HepG2 (cell line): ENCODE data around the gene WDR91. TPM values are rescaled to one million over a fixed set of nuclear protein-coding genes. Genes with fewer than 3 reads are reported as not detected.

Source experiments
- GTF3A ChIP-seq: sonication (generic); formaldehyde crosslinking; conservative IDR thresholded peaks from 2 replicates; pipeline ENCODE4 v1.4.0; 2020; ENCODE audit warnings: mild to moderate bottlenecking, missing genetic modification reagents
- MEIS1 ChIP-seq: sonication (generic); formaldehyde crosslinking; IDR thresholded peaks from 2 replicates; pipeline ENCODE4 v1.9.0; 2021; ENCODE audit warnings: mild to moderate bottlenecking, missing genetic modification reagents, moderate library complexity, borderline replicate concordance
- NCOR1 ChIP-seq: fragments of 200-600 bp; sonication (generic); IDR thresholded peaks from 2 replicates; pipeline ENCODE4 v1.7.0; 2017; ENCODE audit warnings: antibody characterized with exemption, low read length, borderline replicate concordance
- NR2F1 ChIP-seq, 2 experiments: fragments of 450-650 bp in 1 of 2; formaldehyde crosslinking in 1 of 2; IDR thresholded peaks; 2 replicates each; pipeline versions ENCODE4 v1.5.0 to v1.6.1; 2016 to 2020; ENCODE audit warnings: mild to moderate bottlenecking in 1 of 2, missing compliant biosample characterization in 1 of 2, missing genetic modification reagents in 1 of 2, moderate library complexity in 1 of 2
- RFXANK ChIP-seq: IDR thresholded peaks from 2 replicates; pipeline ENCODE4 v1.6.1; 2016
- SMYD3 ChIP-seq: sonication (generic); formaldehyde crosslinking; IDR thresholded peaks from 2 replicates; pipeline ENCODE4 v1.8.1; 2023; ENCODE audit warnings: mild to moderate bottlenecking, missing genetic modification reagents
- ZNF121 ChIP-seq: sonication (generic); formaldehyde crosslinking; IDR thresholded peaks from 2 replicates; pipeline ENCODE4 v1.5.0; 2020; ENCODE audit warnings: mild to moderate bottlenecking, missing genetic modification reagents
- ZNF567 ChIP-seq: sonication (generic); formaldehyde crosslinking; IDR thresholded peaks from 2 replicates; pipeline ENCODE4 v1.8.1; 2023; ENCODE audit warnings: mild to moderate bottlenecking, missing genetic modification reagents, borderline replicate concordance
- ZNF678 ChIP-seq: sonication (generic); formaldehyde crosslinking; IDR thresholded peaks from 2 replicates; pipeline ENCODE4 v1.4.0; 2020; ENCODE audit warnings: mild to moderate bottlenecking, missing genetic modification reagents
- polyA plus RNA-seq, 8 experiments: library from polyadenylated mRNA; depleted of rRNA in 3 of 8; stranded (reverse) in 7 of 8; unstranded in 1 of 8; fragments of >200 nt; fragmentation: Illumina TruSeq in 4 of 8; extraction: Trizol in 4 of 8; gene quantifications; 2 replicates each; pipeline versions ENCODE4 v1.2.1 to v1.2.3, GENCODE V29; 2011 to 2016; ENCODE audit warnings: low read depth in 4 of 8, missing spikeins in 1 of 8, mixed read lengths in 1 of 8; ENCODE audit not compliant: insufficient read depth in 1 of 8
- total RNA-seq, 5 experiments: library from RNA; depleted of rRNA; stranded (reverse); fragments of >200 nt; fragmentation: Illumina TruSeq; extraction: Trizol; gene quantifications; 2 replicates each; pipeline ENCODE4 v1.2.3, GENCODE V29; 2016; ENCODE audit warnings: low read depth in 1 of 5
- TF ChIP-seq, protein P1 (sequence below): sonication (generic); formaldehyde crosslinking; IDR thresholded peaks from 2 replicates; pipeline ENCODE4 v1.8.0; 2022; ENCODE audit warnings: mild to moderate bottlenecking, missing genetic modification reagents, moderate library complexity
- TF ChIP-seq, protein P2 (sequence below): sonication (generic); formaldehyde crosslinking; IDR thresholded peaks from 2 replicates; pipeline ENCODE4 v1.4.0; 2020; ENCODE audit warnings: mild to moderate bottlenecking, missing genetic modification reagents
- TF ChIP-seq, protein P3 (sequence below): sonication (generic); formaldehyde crosslinking; IDR thresholded peaks from 2 replicates; pipeline ENCODE4 v1.4.0; 2020; ENCODE audit warnings: missing genetic modification reagents
- TF ChIP-seq, protein P4 (sequence below): sonication (generic); formaldehyde crosslinking; IDR thresholded peaks from 2 replicates; pipeline ENCODE4 v1.4.0; 2020; ENCODE audit warnings: missing genetic modification reagents
- TF ChIP-seq, protein P5 (sequence below): sonication (generic); formaldehyde crosslinking; IDR thresholded peaks from 2 replicates; pipeline ENCODE4 v1.9.0; 2021; ENCODE audit warnings: mild to moderate bottlenecking, missing genetic modification reagents

Gene WDR91
- total and polyA plus RNA-seq, 2 of the 13 experiments (the other 11 are each of a cell fraction or from before 2014, with no cell fraction given), result 11.6 to 12.1 TPM

DNA sequence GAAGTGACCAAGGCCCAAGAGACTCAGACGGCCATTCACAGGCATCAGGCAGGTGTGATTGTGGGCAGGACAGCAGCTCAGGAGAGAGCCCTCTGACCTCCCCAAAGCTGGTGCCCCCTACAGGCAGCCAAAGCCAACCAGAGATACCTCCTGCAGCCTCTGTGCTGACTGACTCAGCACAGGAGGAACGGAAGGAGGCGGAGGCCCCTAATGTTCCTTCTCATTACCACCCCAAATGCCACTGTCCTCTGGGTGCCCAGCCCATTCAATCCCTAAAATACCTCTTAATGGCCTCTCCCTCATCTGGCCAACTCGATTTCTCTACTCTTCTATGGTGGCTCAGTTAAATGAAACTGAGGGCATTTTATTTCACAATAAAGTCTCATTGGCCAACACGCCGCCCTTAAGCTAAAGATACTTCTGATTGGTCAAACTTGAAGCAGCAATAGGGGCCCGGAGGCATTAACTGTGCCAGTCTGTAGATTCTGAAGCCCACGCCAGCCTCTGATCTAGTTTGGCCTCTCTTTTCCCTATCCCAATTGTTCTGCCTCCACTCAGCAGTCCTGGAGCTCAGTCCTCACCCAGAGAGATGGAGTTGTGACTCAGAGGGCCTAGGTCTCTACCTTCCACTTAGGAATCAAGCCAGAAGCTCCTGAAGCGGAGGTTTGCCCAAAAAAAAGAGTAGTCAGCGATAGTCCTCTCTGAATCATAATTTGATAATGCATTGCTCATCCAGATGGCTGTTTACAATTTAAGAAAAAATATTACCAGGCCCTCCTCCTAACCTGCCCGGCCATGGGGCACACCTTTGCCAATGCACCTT, 42.0 kb downstream of the WDR91 start (continued):
- TF ChIP-seq MEIS1 (no peak), GTF3A (CRISPR knock-in tag) (no peak), ZNF121 (CRISPR knock-in tag) (no peak), RFXANK (no peak), NCOR1 (no peak), SMYD3 (no peak), ZNF678 (no peak), ZNF567 (CRISPR knock-in tag) (no peak), NR2F1 (CRISPR knock-in tag; IDR thresholded peaks at IDR 0.05) (peak in 1 of 2 experiments; percentile 52; a peak in 1 of 4 replicates)
- TF ChIP-seq, protein P1, sequence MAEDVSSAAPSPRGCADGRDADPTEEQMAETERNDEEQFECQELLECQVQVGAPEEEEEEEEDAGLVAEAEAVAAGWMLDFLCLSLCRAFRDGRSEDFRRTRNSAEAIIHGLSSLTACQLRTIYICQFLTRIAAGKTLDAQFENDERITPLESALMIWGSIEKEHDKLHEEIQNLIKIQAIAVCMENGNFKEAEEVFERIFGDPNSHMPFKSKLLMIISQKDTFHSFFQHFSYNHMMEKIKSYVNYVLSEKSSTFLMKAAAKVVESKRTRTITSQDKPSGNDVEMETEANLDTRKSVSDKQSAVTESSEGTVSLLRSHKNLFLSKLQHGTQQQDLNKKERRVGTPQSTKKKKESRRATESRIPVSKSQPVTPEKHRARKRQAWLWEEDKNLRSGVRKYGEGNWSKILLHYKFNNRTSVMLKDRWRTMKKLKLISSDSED, result no peak
- TF ChIP-seq, protein P2, sequence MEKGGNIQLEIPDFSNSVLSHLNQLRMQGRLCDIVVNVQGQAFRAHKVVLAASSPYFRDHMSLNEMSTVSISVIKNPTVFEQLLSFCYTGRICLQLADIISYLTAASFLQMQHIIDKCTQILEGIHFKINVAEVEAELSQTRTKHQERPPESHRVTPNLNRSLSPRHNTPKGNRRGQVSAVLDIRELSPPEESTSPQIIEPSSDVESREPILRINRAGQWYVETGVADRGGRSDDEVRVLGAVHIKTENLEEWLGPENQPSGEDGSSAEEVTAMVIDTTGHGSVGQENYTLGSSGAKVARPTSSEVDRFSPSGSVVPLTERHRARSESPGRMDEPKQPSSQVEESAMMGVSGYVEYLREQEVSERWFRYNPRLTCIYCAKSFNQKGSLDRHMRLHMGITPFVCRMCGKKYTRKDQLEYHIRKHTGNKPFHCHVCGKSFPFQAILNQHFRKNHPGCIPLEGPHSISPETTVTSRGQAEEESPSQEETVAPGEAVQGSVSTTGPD (CRISPR knock-in tag), result no peak
- TF ChIP-seq, protein P3, sequence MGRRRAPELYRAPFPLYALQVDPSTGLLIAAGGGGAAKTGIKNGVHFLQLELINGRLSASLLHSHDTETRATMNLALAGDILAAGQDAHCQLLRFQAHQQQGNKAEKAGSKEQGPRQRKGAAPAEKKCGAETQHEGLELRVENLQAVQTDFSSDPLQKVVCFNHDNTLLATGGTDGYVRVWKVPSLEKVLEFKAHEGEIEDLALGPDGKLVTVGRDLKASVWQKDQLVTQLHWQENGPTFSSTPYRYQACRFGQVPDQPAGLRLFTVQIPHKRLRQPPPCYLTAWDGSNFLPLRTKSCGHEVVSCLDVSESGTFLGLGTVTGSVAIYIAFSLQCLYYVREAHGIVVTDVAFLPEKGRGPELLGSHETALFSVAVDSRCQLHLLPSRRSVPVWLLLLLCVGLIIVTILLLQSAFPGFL (CRISPR knock-in tag), result no peak
- TF ChIP-seq, protein P4, sequence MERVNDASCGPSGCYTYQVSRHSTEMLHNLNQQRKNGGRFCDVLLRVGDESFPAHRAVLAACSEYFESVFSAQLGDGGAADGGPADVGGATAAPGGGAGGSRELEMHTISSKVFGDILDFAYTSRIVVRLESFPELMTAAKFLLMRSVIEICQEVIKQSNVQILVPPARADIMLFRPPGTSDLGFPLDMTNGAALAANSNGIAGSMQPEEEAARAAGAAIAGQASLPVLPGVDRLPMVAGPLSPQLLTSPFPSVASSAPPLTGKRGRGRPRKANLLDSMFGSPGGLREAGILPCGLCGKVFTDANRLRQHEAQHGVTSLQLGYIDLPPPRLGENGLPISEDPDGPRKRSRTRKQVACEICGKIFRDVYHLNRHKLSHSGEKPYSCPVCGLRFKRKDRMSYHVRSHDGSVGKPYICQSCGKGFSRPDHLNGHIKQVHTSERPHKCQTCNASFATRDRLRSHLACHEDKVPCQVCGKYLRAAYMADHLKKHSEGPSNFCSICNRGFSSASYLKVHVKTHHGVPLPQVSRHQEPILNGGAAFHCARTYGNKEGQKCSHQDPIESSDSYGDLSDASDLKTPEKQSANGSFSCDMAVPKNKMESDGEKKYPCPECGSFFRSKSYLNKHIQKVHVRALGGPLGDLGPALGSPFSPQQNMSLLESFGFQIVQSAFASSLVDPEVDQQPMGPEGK (CRISPR knock-in tag), result no peak
- TF ChIP-seq, protein P5, sequence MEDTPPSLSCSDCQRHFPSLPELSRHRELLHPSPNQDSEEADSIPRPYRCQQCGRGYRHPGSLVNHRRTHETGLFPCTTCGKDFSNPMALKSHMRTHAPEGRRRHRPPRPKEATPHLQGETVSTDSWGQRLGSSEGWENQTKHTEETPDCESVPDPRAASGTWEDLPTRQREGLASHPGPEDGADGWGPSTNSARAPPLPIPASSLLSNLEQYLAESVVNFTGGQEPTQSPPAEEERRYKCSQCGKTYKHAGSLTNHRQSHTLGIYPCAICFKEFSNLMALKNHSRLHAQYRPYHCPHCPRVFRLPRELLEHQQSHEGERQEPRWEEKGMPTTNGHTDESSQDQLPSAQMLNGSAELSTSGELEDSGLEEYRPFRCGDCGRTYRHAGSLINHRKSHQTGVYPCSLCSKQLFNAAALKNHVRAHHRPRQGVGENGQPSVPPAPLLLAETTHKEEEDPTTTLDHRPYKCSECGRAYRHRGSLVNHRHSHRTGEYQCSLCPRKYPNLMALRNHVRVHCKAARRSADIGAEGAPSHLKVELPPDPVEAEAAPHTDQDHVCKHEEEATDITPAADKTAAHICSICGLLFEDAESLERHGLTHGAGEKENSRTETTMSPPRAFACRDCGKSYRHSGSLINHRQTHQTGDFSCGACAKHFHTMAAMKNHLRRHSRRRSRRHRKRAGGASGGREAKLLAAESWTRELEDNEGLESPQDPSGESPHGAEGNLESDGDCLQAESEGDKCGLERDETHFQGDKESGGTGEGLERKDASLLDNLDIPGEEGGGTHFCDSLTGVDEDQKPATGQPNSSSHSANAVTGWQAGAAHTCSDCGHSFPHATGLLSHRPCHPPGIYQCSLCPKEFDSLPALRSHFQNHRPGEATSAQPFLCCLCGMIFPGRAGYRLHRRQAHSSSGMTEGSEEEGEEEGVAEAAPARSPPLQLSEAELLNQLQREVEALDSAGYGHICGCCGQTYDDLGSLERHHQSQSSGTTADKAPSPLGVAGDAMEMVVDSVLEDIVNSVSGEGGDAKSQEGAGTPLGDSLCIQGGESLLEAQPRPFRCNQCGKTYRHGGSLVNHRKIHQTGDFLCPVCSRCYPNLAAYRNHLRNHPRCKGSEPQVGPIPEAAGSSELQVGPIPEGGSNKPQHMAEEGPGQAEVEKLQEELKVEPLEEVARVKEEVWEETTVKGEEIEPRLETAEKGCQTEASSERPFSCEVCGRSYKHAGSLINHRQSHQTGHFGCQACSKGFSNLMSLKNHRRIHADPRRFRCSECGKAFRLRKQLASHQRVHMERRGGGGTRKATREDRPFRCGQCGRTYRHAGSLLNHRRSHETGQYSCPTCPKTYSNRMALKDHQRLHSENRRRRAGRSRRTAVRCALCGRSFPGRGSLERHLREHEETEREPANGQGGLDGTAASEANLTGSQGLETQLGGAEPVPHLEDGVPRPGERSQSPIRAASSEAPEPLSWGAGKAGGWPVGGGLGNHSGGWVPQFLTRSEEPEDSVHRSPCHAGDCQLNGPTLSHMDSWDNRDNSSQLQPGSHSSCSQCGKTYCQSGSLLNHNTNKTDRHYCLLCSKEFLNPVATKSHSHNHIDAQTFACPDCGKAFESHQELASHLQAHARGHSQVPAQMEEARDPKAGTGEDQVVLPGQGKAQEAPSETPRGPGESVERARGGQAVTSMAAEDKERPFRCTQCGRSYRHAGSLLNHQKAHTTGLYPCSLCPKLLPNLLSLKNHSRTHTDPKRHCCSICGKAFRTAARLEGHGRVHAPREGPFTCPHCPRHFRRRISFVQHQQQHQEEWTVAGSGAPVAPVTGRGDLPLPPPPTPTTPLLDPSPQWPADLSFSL (CRISPR knock-in tag), result no peak
